ENCODE results near the gene OSBPL10. TPM values are rescaled to one million over a fixed set of nuclear protein-coding genes. Genes with fewer than 3 reads are reported as not detected.

Gene OSBPL10
- total and polyA plus RNA-seq, 2 of the 8 experiments (the other 6 are each of a cell fraction or from before 2014, with no cell fraction given): 26.2 to 86.7 TPM

GRCh38 chr3:31648286-31648968, 332.6 kb downstream of the OSBPL10 start (continued):
- TF ChIP-seq SIN3A (conservative IDR thresholded peaks at IDR 0.05 in 1 of 2, IDR thresholded peaks at IDR 0.05 in 1 of 2; ENCODE audit: low read depth in 1 of 2, low read length in 2 of 2) (no peak), GTF2F1 (IDR thresholded peaks at IDR 0.05; ENCODE audit: borderline replicate concordance, low read depth, low read length) (no peak), SP2 (IDR thresholded peaks at IDR 0.05; ENCODE audit: low read length) (no peak), PHF8 (conservative IDR thresholded peaks at IDR 0.05; ENCODE audit: low read depth, low read length) (no peak), BACH1 (IDR thresholded peaks at IDR 0.05; ENCODE audit: low read length) (no peak)
- TF ChIP-seq, protein P1, sequence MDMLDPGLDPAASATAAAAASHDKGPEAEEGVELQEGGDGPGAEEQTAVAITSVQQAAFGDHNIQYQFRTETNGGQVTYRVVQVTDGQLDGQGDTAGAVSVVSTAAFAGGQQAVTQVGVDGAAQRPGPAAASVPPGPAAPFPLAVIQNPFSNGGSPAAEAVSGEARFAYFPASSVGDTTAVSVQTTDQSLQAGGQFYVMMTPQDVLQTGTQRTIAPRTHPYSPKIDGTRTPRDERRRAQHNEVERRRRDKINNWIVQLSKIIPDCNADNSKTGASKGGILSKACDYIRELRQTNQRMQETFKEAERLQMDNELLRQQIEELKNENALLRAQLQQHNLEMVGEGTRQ (IDR thresholded peaks at IDR 0.05; ENCODE audit: low read length): no peak
